Neural progenitor cell (in vitro differentiated cells): Measurements from ENCODE around the gene VAX1.

Source experiments
- EZH2 ChIP-seq: fragments of 200-600 bp; sonication (generic); IDR thresholded peaks from 2 replicates; pipeline ENCODE4 v1.6.1; 2017; ENCODE audit warnings: antibody characterized with exemption, mild to moderate bottlenecking, moderate library complexity
- EZH2phosphoT487 ChIP-seq: fragments of 200-600 bp; sonication (generic); IDR thresholded peaks from 2 replicates; pipeline ENCODE4 v1.6.1; 2017; ENCODE audit warnings: antibody characterized with exemption
- TF ChIP-seq, protein P1 (sequence below): fragments of 200-600 bp; sonication (generic); IDR thresholded peaks from 2 replicates; pipeline ENCODE4 v1.5.1; 2017; ENCODE audit warnings: antibody characterized with exemption, mild to moderate bottlenecking

DNA sequence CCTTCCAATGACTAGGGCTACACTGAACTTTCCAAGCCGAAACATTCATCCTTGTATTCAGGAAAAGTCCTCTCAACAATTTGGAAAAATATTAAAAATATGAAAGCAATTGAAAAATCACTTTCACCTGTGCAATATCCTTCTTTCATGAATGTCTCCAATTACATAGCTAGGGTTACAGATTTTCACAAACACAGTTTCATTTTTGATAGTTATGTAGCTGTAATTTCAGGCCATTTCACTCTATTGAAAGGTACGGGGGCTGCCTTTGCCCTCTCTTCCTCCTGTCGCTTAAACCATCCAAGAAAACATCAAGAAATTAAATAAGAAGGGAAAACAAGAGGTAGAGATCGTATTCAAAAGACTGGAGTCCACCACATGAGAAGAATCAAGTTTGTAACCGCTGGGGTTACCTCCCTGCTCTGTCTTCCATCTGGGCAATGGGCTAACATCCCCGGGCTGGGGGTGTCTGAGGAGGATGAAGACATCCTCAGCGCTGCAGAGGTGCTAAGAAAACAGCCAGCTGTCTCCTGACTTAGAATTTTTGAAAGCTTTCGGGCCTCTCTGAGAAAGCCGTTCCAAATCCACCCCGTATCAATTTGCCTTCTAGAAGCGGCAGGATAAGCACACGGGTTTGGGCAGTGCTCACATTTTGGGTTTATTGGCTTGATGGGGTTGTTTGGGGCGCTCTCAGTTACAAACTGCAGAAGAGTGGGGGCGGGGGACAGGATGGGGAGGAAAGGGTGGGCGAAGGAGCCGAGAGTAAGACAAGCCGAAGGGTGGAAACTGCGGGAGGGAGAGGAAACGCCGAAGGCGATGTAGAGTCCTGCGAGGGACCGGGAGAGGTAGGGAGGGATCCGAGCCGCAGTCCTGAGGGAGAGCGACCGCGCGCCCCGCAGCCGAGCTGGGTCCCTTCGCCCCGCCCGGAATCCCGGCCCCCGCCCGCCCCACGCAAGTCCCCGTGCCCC lies 24.3 kb upstream of the VAX1 start:
- TF ChIP-seq EZH2phosphoT487 (no peak), EZH2 (no peak)
- TF ChIP-seq, protein P1, sequence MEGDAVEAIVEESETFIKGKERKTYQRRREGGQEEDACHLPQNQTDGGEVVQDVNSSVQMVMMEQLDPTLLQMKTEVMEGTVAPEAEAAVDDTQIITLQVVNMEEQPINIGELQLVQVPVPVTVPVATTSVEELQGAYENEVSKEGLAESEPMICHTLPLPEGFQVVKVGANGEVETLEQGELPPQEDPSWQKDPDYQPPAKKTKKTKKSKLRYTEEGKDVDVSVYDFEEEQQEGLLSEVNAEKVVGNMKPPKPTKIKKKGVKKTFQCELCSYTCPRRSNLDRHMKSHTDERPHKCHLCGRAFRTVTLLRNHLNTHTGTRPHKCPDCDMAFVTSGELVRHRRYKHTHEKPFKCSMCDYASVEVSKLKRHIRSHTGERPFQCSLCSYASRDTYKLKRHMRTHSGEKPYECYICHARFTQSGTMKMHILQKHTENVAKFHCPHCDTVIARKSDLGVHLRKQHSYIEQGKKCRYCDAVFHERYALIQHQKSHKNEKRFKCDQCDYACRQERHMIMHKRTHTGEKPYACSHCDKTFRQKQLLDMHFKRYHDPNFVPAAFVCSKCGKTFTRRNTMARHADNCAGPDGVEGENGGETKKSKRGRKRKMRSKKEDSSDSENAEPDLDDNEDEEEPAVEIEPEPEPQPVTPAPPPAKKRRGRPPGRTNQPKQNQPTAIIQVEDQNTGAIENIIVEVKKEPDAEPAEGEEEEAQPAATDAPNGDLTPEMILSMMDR, result no peak
